Naive thymus-derived CD8-positive, alpha-beta T cell (primary cell): ENCODE results near the gene KIF2B. TPM values are rescaled to one million over a fixed set of nuclear protein-coding genes. Genes with fewer than 3 reads are reported as not detected.
"Not testable (repeated sequence)": the region's sequence is repeated elsewhere in the genome, so short reads cannot be mapped to it uniquely, and the experiment has no call there.

Experiments used
- ATAC-seq, 2 donors: fragments of 150-1000 bp; cut with Tn5 transposase in 1 of 2; sonication (Bioruptor Pico), chemical (Tn5 transposase) in 1 of 2; 1 replicate in 1 of 2; 2 replicates in 1 of 2; pipeline ENCODE4 v1.10.0; 2021; ENCODE audit warnings: mild to moderate bottlenecking in 2 of 2, moderate library complexity in 2 of 2
- POLR2A ChIA-PET: fragments of 350-600 bp; sonication (Branson Sonifier 250); formaldehyde crosslinking; loops from one replicate; lab custom pipeline; 2021; ENCODE audit warnings: antibody characterized with exemption; lab: Charles Lee
- DNase-seq, 10 donors: peaks; one replicate each; pipeline versions ENCODE4 v3.0.0 to v3.0.0-alpha.2; 2020 to 2022
- H3K27ac Mint-ChIP-seq, 10 donors: one replicate each; pipeline ENCODE4 v1.8.0; 2020 to 2022; ENCODE audit warnings: mild to moderate bottlenecking in 10 of 10, mixed read lengths in 10 of 10, moderate library complexity in 4 of 10, inconsistent platforms in 1 of 10
- H3K27me3 Mint-ChIP-seq, 5 donors: one replicate each; pipeline ENCODE4 v1.8.0; 2021 to 2022; ENCODE audit warnings: mixed read lengths in 5 of 5
- H3K36me3 Mint-ChIP-seq, 3 donors: one replicate each; pipeline ENCODE4 v1.8.0; 2020 to 2022; ENCODE audit warnings: mixed read lengths in 3 of 3, mild to moderate bottlenecking in 2 of 3, inconsistent platforms in 1 of 3
- H3K4me1 Mint-ChIP-seq, 4 donors: one replicate each; pipeline ENCODE4 v1.8.0; 2021 to 2022; ENCODE audit warnings: mixed read lengths in 4 of 4
- H3K4me3 Mint-ChIP-seq, 10 donors: one replicate each; pipeline ENCODE4 v1.8.0; 2020 to 2022; ENCODE audit warnings: mild to moderate bottlenecking in 10 of 10, mixed read lengths in 10 of 10, moderate library complexity in 6 of 10, inconsistent platforms in 1 of 10
- H3K9me3 Mint-ChIP-seq, 9 donors: one replicate each; pipeline ENCODE4 v1.8.0; 2020 to 2022; ENCODE audit warnings: mixed read lengths in 9 of 9, mild to moderate bottlenecking in 3 of 9, inconsistent platforms in 1 of 9, moderate library complexity in 1 of 9
- polyA plus RNA-seq, 3 donors: library from polyadenylated mRNA; unstranded; fragments of 300-500 nt; fragmentation: Illumina TruSeq; gene quantifications; one replicate each; pipeline ENCODE4 v1.2.3, GENCODE V29; 2021
- total RNA-seq, 8 experiments: library from RNA in 2 of 8; stranded (reverse) in 2 of 8; gene quantifications; one replicate each; pipeline ENCODE4 v1.2.3 and lab custom pipeline; 2021 to 2026

The KIF2B gene
- total and polyA plus RNA-seq, 5 experiments from 2014 or later = not detected

GRCh38 chr17:53823341-53824050 lies 769 bp downstream of the KIF2B start:
- DNase-seq = no peak
- ATAC-seq = no peak
- POLR2A ChIA-PET = no interaction called here
- Mint-ChIP-seq H3K27ac (no peak overlapping the region), H3K4me3 (no peak overlapping the region), H3K9me3 (peaks cover 0 to 15% (median 7%) of the 10 kb centered on the region in 9 donors), H3K4me1 (no peaks in the 10 kb centered on the region), H3K27me3 (no peaks in the 10 kb centered on the region), H3K36me3 (no peaks in the 10 kb centered on the region)

DNA sequence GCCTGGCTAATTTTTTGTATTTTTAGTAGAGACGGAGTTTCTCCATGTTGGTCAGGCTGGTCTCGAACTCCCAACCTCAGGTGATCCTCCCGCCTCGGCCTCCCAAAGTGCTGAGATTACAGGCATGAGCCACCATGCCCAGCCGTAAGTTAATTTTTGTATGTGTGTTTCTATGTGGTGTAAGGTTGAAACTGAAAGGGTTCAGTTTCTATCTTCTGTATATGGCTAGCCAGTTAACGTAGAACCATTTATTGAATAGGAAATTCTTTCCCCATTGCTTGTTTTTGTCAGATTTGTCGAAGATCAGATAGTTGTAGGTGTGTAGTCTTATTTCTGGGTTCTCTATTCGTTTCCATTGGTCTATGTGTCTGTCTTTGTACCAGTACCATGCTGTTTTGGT lies 12.0 kb downstream of the KIF2B start:
- H3K9me3 Mint-ChIP-seq = peaks cover 0 to 36% (median 17%) of the 10 kb centered on the region in 9 donors
- POLR2A ChIA-PET, H3K4me1 Mint-ChIP-seq, H3K27me3 Mint-ChIP-seq, H3K27ac Mint-ChIP-seq, DNase-seq, H3K4me3 Mint-ChIP-seq, ATAC-seq, H3K36me3 Mint-ChIP-seq: not testable (repeated sequence)

DNA sequence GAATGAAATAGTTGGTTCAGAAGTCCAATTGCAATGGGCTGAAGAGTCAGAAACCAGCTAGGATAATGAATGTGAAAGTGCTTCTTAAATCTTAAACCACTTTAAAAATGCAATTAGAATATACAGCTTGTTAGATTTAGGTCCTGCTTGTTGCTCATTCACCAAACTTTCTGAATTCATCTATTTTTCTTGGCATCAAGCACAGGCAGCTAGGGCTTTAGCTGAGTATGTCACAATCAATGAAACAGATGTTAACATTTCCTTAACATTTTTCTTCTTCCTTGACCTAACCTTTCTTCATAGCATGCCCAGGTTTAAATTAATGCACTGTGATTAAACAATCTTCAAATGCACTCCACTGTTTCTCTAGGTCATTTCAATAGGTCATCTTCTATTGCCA lies 14.4 kb downstream of the KIF2B start:
- DNase-seq = no peak
- Mint-ChIP-seq H3K27me3 (no peaks in the 10 kb centered on the region), H3K27ac (no peak overlapping the region), H3K9me3 (peaks cover 3 to 43% (median 17%) of the 10 kb centered on the region in 9 donors), H3K4me3 (no peak overlapping the region), H3K36me3 (peaks cover 0 to 5% (median 0%) of the 10 kb centered on the region in 3 donors), H3K4me1 (no peaks in the 10 kb centered on the region)
- no peak for ATAC-seq
- POLR2A ChIA-PET = no interaction called here

DNA sequence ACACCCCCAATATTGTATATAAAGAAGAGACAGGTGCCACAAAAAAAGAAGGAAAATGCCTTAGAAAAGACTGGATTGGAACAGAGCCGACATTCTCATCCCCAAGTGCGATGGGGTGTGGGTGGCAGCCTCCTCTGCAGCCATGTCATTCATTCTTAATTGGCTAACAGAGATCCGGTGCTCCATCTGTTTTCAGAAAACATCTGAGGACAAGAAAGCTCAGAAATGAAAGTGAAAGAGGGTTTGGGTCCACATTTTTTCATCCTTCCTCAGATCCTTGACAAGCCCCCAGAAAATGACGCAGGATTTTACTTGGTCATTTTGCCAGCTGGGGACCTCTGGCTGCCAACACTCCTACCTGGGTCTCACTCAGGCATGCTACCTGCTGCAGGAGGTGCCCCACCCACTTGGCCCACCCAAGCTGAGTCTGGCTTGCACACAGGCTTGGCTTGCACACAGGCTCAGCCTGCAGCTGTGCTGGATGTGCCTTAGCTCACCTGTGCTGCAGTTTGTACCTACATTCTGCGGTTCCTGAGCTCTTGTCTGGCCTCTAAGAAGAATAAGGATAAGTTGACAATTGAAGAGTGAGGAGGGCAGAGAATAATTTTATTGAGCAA lies 21.9 kb downstream of the KIF2B start:
- H3K36me3 Mint-ChIP-seq = peaks cover 0 to 6% (median 0%) of the 10 kb centered on the region in 3 donors
- H3K4me1 Mint-ChIP-seq = no peaks in the 10 kb centered on the region
- peaks cover 0 to 30% (median 10%) of the 10 kb centered on the region in 9 donors for H3K9me3 Mint-ChIP-seq
- H3K27ac Mint-ChIP-seq = no peak overlapping the region
- DNase-seq (no peak), ATAC-seq (no peak)
- no peaks in the 10 kb centered on the region for H3K27me3 Mint-ChIP-seq
- no peak overlapping the region for H3K4me3 Mint-ChIP-seq
- POLR2A ChIA-PET = no interaction called here

GRCh38 chr17:53871128-53871527 lies 48.4 kb downstream of the KIF2B start:
- peaks cover 2 to 25% (median 6%) of the 10 kb centered on the region in 9 donors for H3K9me3 Mint-ChIP-seq
- H3K36me3 Mint-ChIP-seq, H3K27ac Mint-ChIP-seq, H3K4me3 Mint-ChIP-seq, H3K4me1 Mint-ChIP-seq, ATAC-seq, DNase-seq, POLR2A ChIA-PET, H3K27me3 Mint-ChIP-seq: not testable (repeated sequence)
